ENCODE data around the gene RPL10. TPM values are rescaled to one million over a fixed set of nuclear protein-coding genes. Genes with fewer than 3 reads are reported as not detected.

Gene RPL10
- total and polyA plus RNA-seq, 2 of the 8 experiments (the other 6 are each of a cell fraction or from before 2014, with no cell fraction given), result 2,633 to 4,293 TPM

GRCh38 chrX:154374313-154375155 is 23.6 kb upstream of the RPL10 start, which contains the start of gene FLNA (continued):
- TF ChIP-seq CTCF (IDR thresholded peaks at IDR 0.05; ENCODE audit: control extremely low read depth in 1 of 3, insufficient read depth in 1 of 3, low read depth in 1 of 3, low read length in 3 of 3), result peak in 1 of 3 experiments; percentile 25; a peak in 1 of 4 replicates
- TF ChIP-seq HDAC2 (IDR thresholded peaks at IDR 0.05; ENCODE audit: borderline replicate concordance in 1 of 2, low read depth in 2 of 2, low read length in 2 of 2), result no peak
- no peak for TF ChIP-seq GTF2F1 (IDR thresholded peaks at IDR 0.05; ENCODE audit: borderline replicate concordance, low read depth, low read length)
- TF ChIP-seq CEBPB (IDR thresholded peaks at IDR 0.05; ENCODE audit: low read depth, low read length), result no peak
- no peak for TF ChIP-seq POLR2AphosphoS5 (IDR thresholded peaks at IDR 0.05; ENCODE audit: low read depth, low read length)
- no peak for TF ChIP-seq SIRT6 (IDR thresholded peaks at IDR 0.05; ENCODE audit: low read length)
- peak; percentile 36 for TF ChIP-seq TAF7 (optimal IDR thresholded peaks at IDR 0.05; ENCODE audit: borderline replicate concordance, low read depth, low read length)
- no peak for TF ChIP-seq EGR1 (IDR thresholded peaks at IDR 0.05; ENCODE audit: borderline replicate concordance, low read depth, low read length)
- no peak for TF ChIP-seq RFX5 (IDR thresholded peaks at IDR 0.05; ENCODE audit: borderline replicate concordance, low read depth, low read length)
- no peak for TF ChIP-seq CHD1 (IDR thresholded peaks at IDR 0.05; ENCODE audit: low read depth, low read length)
- no peak for TF ChIP-seq EZH2 (IDR thresholded peaks at IDR 0.05; ENCODE audit: low read depth, low read length, severe bottlenecking)
